HepG2 (cell line): Measurements from ENCODE around the gene ECM1.

Experiments
- CTCF ChIP-seq: sonication (generic); formaldehyde crosslinking; IDR thresholded peaks from 2 replicates; pipeline ENCODE4 v1.5.0; 2020; ENCODE audit warnings: mild to moderate bottlenecking, missing genetic modification reagents, moderate library complexity
- NFRKB ChIP-seq: fragments of 450-650 bp; IDR thresholded peaks from 2 replicates; pipeline ENCODE4 v1.6.1; 2017
- RARA ChIP-seq: IDR thresholded peaks from 2 replicates; pipeline ENCODE4 v1.6.1; 2016; ENCODE audit warnings: missing genetic modification reagents, missing compliant biosample characterization

GRCh38 chr1:150558303-150558704, 50.4 kb downstream of the ECM1 start:
- no peak for TF ChIP-seq RARA (CRISPR knock-in tag)
- TF ChIP-seq CTCF (CRISPR knock-in tag) = no peak
- TF ChIP-seq NFRKB = no peak
